ENCODE results near the gene OR2V1. TPM values are rescaled to one million over a fixed set of nuclear protein-coding genes. Genes with fewer than 3 reads are reported as not detected.

OR2V1 gene
- total RNA-seq, 4 donors from 2014 or later = not detected

DNA sequence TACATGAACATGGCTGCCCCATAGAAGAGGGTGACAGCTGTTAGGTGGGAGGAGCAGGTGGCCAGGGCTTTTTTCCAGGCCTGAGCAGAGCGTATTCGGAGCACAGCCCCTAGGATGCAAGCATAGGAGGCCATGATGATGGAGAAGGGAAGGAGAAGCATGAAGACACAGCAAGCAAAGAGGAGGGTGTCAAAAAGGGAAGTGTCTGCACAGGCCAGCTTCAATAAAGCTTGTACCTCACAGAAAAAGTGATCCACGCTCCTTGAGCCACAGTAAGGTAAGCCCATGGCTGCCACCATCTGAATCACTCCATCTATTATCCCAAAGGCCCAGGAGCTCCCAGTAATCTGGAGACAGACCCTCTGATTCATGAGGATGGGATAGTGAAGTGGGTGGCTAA is 6.4 kb downstream of the OR2V1 start:
- Histone ChIP-seq H3K27ac (no peak overlapping the region), H3K36me3 (no peaks in the 10 kb centered on the region), H3K27me3 (peaks cover 88% of the 10 kb centered on the region), H3K4me1 (no peaks in the 10 kb centered on the region), H3K4me3 (no peak overlapping the region), H3K9me3 (no peaks in the 10 kb centered on the region)
- 89% methylated on average over 3 of the region's 3 CpGs for WGBS
- no peak for DNase-seq (ENCODE audit: low spot score in 2 of 2)
- TF ChIP-seq POLR2A (IDR thresholded peaks at IDR 0.05) (no peak), EP300 (IDR thresholded peaks at IDR 0.05) (no peak), POLR2AphosphoS5 (IDR thresholded peaks at IDR 0.05) (no peak)

DNA sequence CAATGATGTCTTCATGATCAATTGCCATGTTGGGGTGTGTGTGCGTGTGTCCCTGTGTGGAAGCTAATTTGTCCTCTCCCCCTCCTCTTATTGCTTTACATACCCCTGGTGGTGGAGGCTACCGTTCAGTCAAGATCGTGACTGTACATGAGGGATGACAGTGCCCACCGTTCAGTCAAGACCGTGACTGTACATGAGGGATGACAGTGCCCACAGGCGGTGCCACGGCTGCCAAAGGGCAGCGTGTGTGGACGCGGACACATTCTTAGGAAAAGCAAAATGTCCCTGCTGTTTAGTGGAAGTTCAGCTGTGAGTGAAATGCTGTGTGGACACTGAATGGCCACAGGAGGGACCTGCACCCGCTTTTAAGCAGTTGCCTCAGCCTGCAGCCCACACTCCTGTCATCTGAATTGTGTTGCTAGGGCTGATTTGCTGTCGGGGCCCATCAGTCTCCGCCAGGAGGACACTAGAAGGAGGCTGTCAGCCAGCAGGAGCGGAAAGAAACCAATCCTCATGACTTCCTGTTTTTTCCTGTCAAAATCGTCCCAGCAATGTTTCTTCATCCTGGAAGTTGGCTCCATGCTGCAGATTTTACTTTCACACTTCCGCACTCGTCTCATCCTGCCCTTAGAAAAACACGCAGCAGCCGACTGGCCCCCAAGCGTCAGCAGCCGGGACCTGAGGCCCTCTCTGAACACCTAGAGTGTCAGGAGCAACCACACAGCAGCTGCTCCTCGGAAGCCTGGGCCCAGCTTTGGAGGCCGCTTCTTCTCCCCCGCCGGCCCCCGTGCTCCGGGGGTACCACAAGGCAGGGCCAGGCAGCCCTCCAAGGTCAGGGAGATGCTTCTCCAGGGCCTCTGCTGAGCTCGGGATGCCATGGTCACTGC is 9.1 kb downstream of the OR2V1 start:
- no peaks in the 10 kb centered on the region for H3K36me3 ChIP-seq
- no peaks in the 10 kb centered on the region for H3K9me3 ChIP-seq
- TF ChIP-seq CTCF (IDR thresholded peaks at IDR 0.05) (no peak), EP300 (IDR thresholded peaks at IDR 0.05) (no peak), POLR2AphosphoS5 (IDR thresholded peaks at IDR 0.05) (no peak), POLR2A (IDR thresholded peaks at IDR 0.05) (no peak)
- H3K4me1 ChIP-seq = no peaks in the 10 kb centered on the region
- DNase-seq (ENCODE audit: low spot score in 2 of 2) = no peak
- 63% methylated on average over 26 of the region's 28 CpGs for WGBS
- peaks cover 89% of the 10 kb centered on the region for H3K27me3 ChIP-seq
- no peak overlapping the region for H3K4me3 ChIP-seq
- no peak overlapping the region for H3K27ac ChIP-seq

DNA sequence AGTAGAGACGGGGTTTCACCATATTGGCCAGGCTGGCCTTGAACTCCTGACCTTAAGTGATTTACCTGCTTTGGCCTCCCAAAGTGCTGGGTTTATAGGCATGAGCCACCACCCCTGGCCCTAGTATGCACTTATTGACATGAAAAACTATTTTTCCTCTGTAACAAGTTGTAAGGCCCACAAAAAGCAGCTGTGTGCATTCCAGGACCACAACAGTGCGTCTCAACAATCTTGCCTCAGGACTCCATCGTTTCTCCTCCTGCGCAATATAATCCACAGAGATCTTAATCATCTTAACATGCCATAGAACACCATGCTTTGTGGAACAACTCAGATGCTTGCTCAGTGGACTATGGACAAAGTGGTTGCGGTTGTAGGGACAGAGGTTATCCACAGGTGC is 10.2 kb downstream of the OR2V1 start:
- Histone ChIP-seq H3K4me3 (no peak overlapping the region), H3K27ac (no peak overlapping the region), H3K27me3 (peaks cover 92% of the 10 kb centered on the region), H3K9me3 (no peaks in the 10 kb centered on the region), H3K4me1 (no peaks in the 10 kb centered on the region), H3K36me3 (no peaks in the 10 kb centered on the region)
- WGBS = 80% methylated on average over 5 of the region's 5 CpGs
- no peak for DNase-seq (ENCODE audit: low spot score in 2 of 2)
- TF ChIP-seq EP300 (IDR thresholded peaks at IDR 0.05) (no peak), POLR2A (IDR thresholded peaks at IDR 0.05) (no peak), CTCF (IDR thresholded peaks at IDR 0.05) (no peak), POLR2AphosphoS5 (IDR thresholded peaks at IDR 0.05) (no peak)

DNA sequence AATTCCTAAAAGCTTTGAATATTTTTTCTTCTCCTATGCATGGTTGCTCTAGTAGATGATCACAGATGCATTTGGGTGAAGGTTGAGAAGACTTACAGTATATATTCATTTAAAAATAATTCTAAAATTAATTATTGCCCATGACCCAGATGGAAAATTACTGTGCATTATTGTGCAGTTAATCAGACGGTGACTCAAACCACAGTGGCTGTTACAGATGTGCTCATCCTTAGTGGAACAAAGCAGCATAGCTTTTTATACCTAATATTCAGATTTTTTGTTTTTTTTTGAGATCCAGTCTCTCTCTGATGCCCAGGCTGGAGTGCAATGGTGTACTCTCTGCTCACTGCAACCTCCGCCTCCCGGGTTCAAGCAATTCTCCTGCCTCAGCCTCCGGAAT is 10.7 kb downstream of the OR2V1 start:
- peaks cover 92% of the 10 kb centered on the region for H3K27me3 ChIP-seq
- H3K4me3 ChIP-seq = no peak overlapping the region
- H3K9me3 ChIP-seq = no peaks in the 10 kb centered on the region
- TF ChIP-seq CTCF (IDR thresholded peaks at IDR 0.05) (no peak), POLR2AphosphoS5 (IDR thresholded peaks at IDR 0.05) (no peak), EP300 (IDR thresholded peaks at IDR 0.05) (no peak), POLR2A (IDR thresholded peaks at IDR 0.05) (no peak)
- no peak overlapping the region for H3K27ac ChIP-seq
- WGBS = 89% methylated on average over 4 of the region's 4 CpGs
- peaks cover under 1% of the 10 kb centered on the region for H3K4me1 ChIP-seq
- H3K36me3 ChIP-seq = no peaks in the 10 kb centered on the region
- DNase-seq (ENCODE audit: low spot score in 2 of 2) = no peak

GRCh38 chr5:181119105-181119504 is 11.9 kb downstream of the OR2V1 start:
- no peak for TF ChIP-seq POLR2A (IDR thresholded peaks at IDR 0.05)
- no peak for TF ChIP-seq POLR2AphosphoS5 (IDR thresholded peaks at IDR 0.05)
- TF ChIP-seq CTCF (IDR thresholded peaks at IDR 0.05) = no peak
- TF ChIP-seq EP300 (IDR thresholded peaks at IDR 0.05) = no peak
- no peak overlapping the region for H3K4me3 ChIP-seq
- no peak overlapping the region for H3K27ac ChIP-seq
- peak in 1 of 2 donors; percentile 38 for DNase-seq (ENCODE audit: low spot score in 2 of 2)
- WGBS = 98% methylated on average over 5 of the region's 8 CpGs
- no peaks in the 10 kb centered on the region for H3K36me3 ChIP-seq
- peaks cover 11% of the 10 kb centered on the region for H3K4me1 ChIP-seq
- H3K27me3 ChIP-seq = peaks cover 94% of the 10 kb centered on the region
- H3K9me3 ChIP-seq = no peaks in the 10 kb centered on the region

Data from suprapubic skin (tissue), 4 donors.